AG04450 (cell line): ENCODE results near the gene E4F1. TPM values are rescaled to one million over a fixed set of nuclear protein-coding genes. Genes with fewer than 3 reads are reported as not detected.

Experiments
- CTCF ChIA-PET: fragments of 300-600, 350-600 bp; formaldehyde crosslinking; extraction: SDS; loops from one replicate; lab custom pipeline; 2022; ENCODE audit warnings: antibody characterized with exemption, inconsistent platforms; lab: Charles Lee
- POLR2A ChIA-PET: fragments of 350-600 bp; formaldehyde crosslinking; extraction: SDS; loops from one replicate; lab custom pipeline; 2021; ENCODE audit warnings: antibody characterized with exemption, inconsistent platforms; lab: Yijun Ruan, JAX
- DNase-seq: peaks from one replicate; pipeline ENCODE4 v3.0.0-alpha.2; 2011; ENCODE audit warnings: low read depth, low spot score
- H3K27ac ChIP-seq: one replicate; pipeline ENCODE4 v1.5.1; 2012; ENCODE audit warnings: low read depth, low read length, control low read depth
- H3K27me3 ChIP-seq: one replicate; pipeline ENCODE4 v1.6.0; 2012; ENCODE audit warnings: low read length; ENCODE audit not compliant: control insufficient read depth, insufficient read depth
- H3K4me3 ChIP-seq: 2 replicates; pipeline ENCODE4 v1.5.1; 2011; ENCODE audit warnings: mild to moderate bottlenecking, low read depth, low read length, control low read depth
- H3K9me3 ChIP-seq: 2 replicates; pipeline ENCODE4 v1.5.1; 2012; ENCODE audit warnings: low read length; ENCODE audit not compliant: control insufficient read depth, insufficient read depth
- CTCF ChIP-seq: IDR thresholded peaks from 2 replicates; pipeline ENCODE4 v1.5.1; 2011; ENCODE audit warnings: low read depth, low read length, control low read depth, inconsistent platforms
- polyA plus RNA-seq: library from polyadenylated mRNA; depleted of rRNA; stranded (reverse); fragments of >200 nt; gene quantifications from 2 replicates; pipeline ENCODE4 v1.2.3, GENCODE V29; 2011; rRNA removed
- small RNA-seq: library from RNA; depleted of rRNA; stranded (forward); fragments of <200 nt; gene quantifications from one replicate; pipeline ENCODE3, GENCODE V24; 2012; ENCODE audit warnings: low read depth; ENCODE audit not compliant: insufficient read length

The E4F1 gene
- polyA plus RNA-seq, 1 experiment: 8.5 TPM

- H3K4me3 ChIP-seq: no peak overlapping the region
- ChIA-PET CTCF (no interaction called here), POLR2A (no interaction called here)
- no peak overlapping the region for H3K27ac ChIP-seq
- peaks cover 31% of the 10 kb centered on the region for H3K27me3 ChIP-seq
- no peak for TF ChIP-seq CTCF
- H3K9me3 ChIP-seq: no peaks in the 10 kb centered on the region; the same call in 1 of the 2 replicates
- no peak for DNase-seq
Measured at GRCh38 chr16:2284797-2285576, 61.6 kb downstream of the E4F1 start.

Small RNA genes lying within 50 kb of the gene (small RNA-seq; reads per million reads assigned to genes)
- gene MIR3677 (1.3 reads per million), gene MIR4717 (not detected)

Other genes starting within 250 kb of the E4F1 start
- not detected in 2 replicates for gene NOXO1, start 242.1 kb upstream of the E4F1 start, polyA plus RNA-seq
- 15.8 and 19.5 TPM in 2 replicates for gene GFER, start 239.4 kb upstream of the E4F1 start, polyA plus RNA-seq
- 1.8 and 2.3 TPM in 2 replicates for gene SYNGR3, start 233.6 kb upstream of the E4F1 start, polyA plus RNA-seq
- gene ZNF598, start 213.8 kb upstream of the E4F1 start, polyA plus RNA-seq: 8.2 and 10.7 TPM in 2 replicates
- gene NPW, start 203.8 kb upstream of the E4F1 start, polyA plus RNA-seq: 0.66 and 0.94 TPM in 2 replicates
- 16.7 and 23.5 TPM in 2 replicates for gene NHERF2, start 196.7 kb upstream of the E4F1 start, polyA plus RNA-seq
- gene NTHL1, start 175.8 kb upstream of the E4F1 start, polyA plus RNA-seq: 10.7 and 14.5 TPM in 2 replicates
- 35.9 and 42.2 TPM in 2 replicates for gene TSC2, start 175.6 kb upstream of the E4F1 start, polyA plus RNA-seq
- gene PKD1, start 87.7 kb upstream of the E4F1 start, polyA plus RNA-seq: 16.1 and 21.7 TPM in 2 replicates
- 3.6 and 5.2 TPM in 2 replicates for gene RAB26, start 75.0 kb upstream of the E4F1 start, polyA plus RNA-seq
- gene TRAF7, start 67.8 kb upstream of the E4F1 start, polyA plus RNA-seq: 35.2 and 49.3 TPM in 2 replicates
- gene CASKIN1, start 27.0 kb upstream of the E4F1 start, polyA plus RNA-seq: 0.01 and 0.02 TPM in 2 replicates
- gene MLST8, start 18.1 kb upstream of the E4F1 start, polyA plus RNA-seq: 41.1 and 55.1 TPM in 2 replicates
- gene BRICD5, start 12.7 kb upstream of the E4F1 start, polyA plus RNA-seq: 0.26 and 0.37 TPM in 2 replicates
- 3.6 and 4.8 TPM in 2 replicates for gene PGP, start 8.8 kb upstream of the E4F1 start, polyA plus RNA-seq
- 0.14 and 0.19 TPM in 2 replicates for gene DNASE1L2, start 12.9 kb downstream of the E4F1 start, polyA plus RNA-seq
- 24.9 and 32.4 TPM in 2 replicates for gene ECI1, start 28.0 kb downstream of the E4F1 start, polyA plus RNA-seq
- gene RNPS1, start 44.5 kb downstream of the E4F1 start, polyA plus RNA-seq: 95.3 and 99.9 TPM in 2 replicates
- 0.06 and 0.30 TPM in 2 replicates for gene ABCA3, start 117.1 kb downstream of the E4F1 start, polyA plus RNA-seq
- gene CCNF, start 205.9 kb downstream of the E4F1 start, polyA plus RNA-seq: 2.3 and 2.5 TPM in 2 replicates
- 1.8 TPM in 2 replicates for gene TEDC2, start 236.5 kb downstream of the E4F1 start, polyA plus RNA-seq
- 0.31 and 0.38 TPM in 2 replicates for gene NTN3, start 247.7 kb downstream of the E4F1 start, polyA plus RNA-seq